Stimulated activated naive CD4-positive, alpha-beta T cell (primary cell): Measurements from ENCODE around the gene NAA60.
A peak's percentile ranks its signal among the peaks of the same experiment; 100 is the strongest.
"Not testable (repeated sequence)": the region's sequence is repeated elsewhere in the genome, so short reads cannot be mapped to it uniquely, and the experiment has no call there.

Source experiments
- DNase-seq, 6 experiments: peaks; one replicate each; lab custom pipeline; 2025; lab: John Stamatoyannopoulos, UW

NAA60 gene

GRCh38 chr16:3482659-3483241 is 39.3 kb downstream of the NAA60 start:
- DNase-seq, result no peak

DNA sequence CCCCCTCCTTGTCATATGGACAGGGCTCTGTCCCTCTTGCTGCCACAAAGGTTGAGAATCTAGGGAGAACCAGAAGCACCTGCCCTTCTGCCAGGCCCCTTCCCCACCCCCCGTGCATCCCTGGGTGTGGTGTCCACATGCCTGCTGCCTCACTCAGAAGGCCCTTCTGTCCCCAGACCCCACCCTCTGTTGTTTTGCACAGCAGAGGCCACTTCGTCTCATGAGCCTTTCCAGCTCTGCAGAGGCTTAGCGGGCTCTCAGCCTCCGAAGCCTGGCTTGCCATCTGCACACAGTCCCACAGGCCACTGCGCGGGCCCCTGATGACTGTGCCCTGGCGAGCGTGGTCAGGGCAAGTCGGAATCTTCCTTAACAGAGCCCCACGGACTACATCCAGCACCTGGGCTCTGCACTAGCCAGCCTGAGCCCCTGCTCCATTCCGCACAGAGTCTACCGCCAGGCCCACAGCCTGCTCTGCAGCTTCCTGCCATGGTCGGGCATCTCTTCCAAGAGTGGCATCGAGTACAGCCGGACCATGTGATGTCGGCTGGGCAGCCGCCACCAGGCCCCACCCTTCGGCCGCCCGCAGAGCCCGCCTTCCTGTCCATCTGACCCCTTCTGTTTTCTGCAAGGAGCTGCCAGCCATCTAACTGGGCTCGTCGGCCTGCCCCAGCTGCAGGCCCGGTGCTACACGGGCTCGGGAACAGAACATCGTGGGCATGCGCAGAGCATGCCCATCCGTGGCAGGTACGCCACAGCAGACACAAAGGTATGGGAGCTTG is 41.0 kb downstream of the NAA60 start:
- no peak for DNase-seq

DNA sequence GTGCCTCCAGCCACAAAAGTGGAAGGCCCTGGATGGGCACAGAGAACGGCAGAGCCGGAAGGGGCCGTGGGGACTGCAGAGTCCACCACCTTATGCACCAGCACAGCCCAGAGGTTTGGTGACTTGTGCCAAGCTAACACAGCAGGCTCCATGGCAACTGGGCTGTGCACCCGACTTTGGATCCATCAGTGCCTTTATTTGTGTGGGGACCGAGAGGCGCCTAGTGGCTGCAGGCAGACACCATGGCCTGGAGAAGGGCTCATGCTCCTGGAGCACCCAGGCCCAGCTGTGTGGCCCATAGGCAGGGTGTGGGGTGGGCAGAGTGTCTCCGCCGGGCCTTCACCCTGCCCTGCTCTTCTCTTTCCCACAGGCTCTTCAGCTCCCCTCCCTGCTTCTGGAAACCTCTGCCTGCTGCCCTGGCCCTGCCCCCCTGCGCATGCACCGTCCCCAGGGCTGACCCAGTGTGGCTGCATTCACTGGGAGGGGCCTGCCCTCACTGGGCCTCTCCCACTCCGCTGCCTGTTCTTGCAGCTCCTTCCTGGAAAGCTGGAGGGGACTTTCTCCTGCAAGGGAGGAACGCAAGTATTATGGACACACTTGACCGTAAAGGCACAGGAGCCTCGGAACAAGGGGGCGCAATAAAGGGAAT is 41.7 kb downstream of the NAA60 start:
- no peak for DNase-seq

- DNase-seq, result no peak
Measured at GRCh38 chr16:3485821-3486505, 42.5 kb downstream of the NAA60 start.

- no peak for DNase-seq
Measured at GRCh38 chr16:3486506-3487215, 43.2 kb downstream of the NAA60 start.

DNA sequence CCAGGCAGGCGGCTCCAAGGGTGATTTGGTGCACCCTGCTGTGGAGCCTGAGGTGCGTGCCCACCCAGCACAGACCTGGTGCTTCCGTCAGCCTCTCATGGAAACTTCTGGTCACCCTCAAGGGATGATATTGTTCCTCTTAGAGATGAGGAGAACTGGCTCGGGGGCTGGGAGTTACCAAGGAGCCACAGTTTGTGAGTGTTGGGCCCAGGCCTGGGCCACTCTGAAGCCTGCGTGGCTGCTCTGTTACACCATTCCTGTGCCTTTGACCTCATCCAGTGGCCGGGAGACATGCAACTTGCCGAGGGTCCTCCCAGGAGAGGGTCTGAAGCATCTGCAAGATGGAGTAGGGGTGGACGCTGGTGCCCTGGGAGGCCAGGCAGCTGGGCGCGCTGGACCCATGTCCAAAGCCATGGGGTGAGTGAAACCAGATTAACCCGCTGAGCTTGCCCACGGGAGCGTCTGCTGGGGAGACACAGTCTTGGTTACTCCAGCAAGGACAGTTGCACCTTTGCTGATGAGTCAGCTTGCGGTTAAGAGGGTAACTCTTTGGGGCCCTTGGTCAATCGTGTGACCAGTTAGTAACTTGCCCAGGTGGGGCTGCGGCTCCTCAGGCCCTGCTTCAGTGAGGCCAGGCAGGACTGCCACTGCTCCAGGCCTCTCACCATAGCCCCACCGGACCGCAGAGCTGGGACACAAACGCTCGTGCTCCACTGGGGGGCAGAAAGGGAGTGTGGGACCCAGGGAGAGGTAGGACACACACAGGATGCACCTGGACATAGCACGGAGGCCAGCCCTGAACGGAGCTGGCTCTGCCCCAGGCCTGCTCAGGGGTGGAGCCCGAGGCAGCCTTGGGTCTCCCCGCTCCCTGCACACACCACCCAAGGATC is 44.3 kb downstream of the NAA60 start:
- DNase-seq, result no peak

GRCh38 chr16:3488801-3489200 is 45.3 kb downstream of the NAA60 start:
- DNase-seq, result no peak

GRCh38 chr16:3490911-3491629 is 47.6 kb downstream of the NAA60 start:
- DNase-seq, result no peak

DNA sequence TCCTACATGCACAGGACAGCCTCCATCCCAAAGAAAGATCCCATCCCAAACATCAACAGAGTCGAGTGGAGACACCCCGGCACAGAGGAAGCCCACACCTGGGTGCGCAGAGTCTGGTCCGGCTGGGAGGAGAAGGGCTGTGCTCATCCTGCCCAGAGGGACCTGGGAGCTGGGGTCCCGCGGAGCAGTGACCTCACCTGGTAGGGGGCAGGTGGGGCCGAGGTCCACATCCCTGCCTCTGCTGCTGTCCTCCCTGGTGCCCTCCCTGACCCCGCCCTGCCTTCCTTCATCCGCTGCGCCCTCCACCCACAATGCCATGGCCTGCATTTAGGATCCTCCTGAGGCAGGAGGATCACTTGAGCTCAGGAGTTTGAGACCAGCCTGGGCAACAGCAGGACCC is 48.9 kb downstream of the NAA60 start:
- DNase-seq, result no peak

GRCh38 chr16:3494386-3494973 is 51.0 kb downstream of the NAA60 start:
- no peak for DNase-seq

- DNase-seq, result no peak
Measured at GRCh38 chr16:3495176-3495575, 51.7 kb downstream of the NAA60 start, which contains the start of gene C16orf90. Gene C16orf90 (minus strand): TSS chr16:3495489. CDS start chr16:3495421, 68 bp downstream.

DNA sequence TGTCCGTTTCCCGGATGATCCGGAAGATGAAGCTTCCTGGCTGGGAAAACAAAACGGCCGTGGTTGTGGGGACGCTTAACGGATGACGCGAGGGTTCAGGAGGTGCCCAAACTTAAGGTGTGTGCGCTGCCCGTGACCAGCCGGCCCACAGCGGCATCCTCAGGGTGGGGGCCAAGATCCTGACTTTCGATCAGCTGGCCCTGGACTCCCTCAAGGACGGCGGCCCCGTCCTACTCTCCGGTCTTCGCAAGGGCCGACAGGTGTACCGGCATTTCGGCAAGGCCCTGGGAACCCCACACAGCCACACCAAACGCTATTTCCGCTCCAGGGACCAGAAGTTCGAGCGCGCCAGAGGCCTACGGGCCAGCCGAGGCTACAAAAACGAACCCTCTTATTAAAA is 52.9 kb downstream of the NAA60 start:
- no peak for DNase-seq

DNA sequence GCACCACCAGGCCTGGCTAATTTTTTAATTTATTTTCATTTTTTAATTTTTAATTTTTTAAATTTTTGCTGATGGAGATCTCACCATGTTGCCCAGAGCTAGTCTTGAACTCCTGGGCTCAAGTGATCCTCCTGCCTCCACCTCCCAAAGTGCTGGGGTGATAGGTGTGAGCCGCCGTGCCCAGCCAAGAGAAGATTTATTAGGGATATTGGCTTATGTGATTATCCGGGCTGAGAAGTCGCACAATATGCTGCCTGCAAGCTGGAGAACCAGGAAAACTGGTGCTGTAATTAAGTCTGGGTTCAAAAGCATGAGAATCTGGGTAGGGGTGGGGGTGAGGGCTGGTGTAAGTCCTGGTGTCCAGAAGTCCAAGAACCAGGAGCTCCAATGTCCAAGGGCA is 54.3 kb downstream of the NAA60 start:
- DNase-seq, result no peak

DNA sequence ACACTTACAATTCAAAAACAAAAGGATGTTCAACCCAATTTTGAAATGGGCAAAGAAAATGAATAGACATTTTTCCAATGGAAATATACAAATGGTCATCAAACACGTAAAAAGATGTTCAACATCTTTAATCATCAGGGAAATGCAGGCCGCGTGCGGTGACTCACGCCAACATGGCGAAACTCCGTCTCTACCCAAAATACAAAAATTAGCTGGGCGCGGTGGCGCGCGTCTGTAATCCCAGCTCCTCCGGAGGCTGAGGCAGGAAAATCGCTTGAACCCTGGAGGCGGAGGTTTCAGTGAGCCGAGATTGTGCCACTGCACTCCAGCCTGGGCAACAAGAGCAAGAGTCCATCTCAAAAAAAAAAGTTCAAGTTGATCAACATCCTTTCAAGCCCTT is 55.5 kb downstream of the NAA60 start:
- DNase-seq, result no peak

DNA sequence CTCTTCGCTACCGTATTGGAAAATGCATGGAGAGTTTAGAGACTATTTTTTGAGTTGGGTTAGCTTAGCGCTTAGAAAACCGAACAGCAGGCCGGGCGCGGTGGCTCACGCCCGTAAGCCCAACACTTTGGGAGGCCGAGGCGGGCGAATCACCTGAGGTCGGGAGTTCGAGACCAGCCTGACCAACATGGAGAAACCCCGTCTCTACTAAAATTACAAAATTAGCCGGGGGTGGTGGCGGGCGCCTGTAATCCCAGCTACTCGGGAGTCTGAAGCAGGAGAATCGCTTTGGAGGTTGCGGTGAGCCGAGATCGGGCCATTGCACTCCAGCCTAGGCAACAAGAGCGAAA is 57.9 kb downstream of the NAA60 start:
- DNase-seq, result not testable (repeated sequence)

DNA sequence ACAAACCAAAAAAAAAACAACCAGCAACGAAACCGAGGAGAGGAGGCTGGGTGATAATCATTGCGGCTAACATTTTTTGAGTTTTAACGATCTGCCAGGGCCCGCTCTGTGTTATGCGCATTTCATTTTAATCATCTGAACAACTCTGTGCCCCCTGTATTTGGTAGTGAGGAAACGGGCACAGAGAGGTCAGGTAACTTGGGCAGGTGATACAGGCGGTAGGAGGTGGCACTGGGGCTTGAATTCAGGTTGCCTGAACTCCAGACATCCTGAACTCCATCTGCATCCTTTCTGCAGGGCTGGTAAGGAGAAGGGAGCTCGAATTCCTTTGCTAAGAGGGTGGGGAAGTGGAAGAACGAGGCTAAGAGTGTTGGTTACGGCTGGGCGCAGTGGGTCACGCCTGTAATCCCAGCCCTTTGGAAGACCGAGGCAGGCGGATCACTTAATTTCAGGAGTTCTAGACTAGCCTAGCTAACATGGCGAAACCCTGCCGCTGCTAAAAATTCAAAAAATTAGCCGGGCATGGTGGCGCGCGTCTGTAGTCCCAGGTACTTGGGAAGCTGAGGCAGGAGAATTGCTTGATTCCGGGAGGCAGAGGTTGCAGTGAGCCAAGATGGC is 58.4 kb downstream of the NAA60 start:
- no peak for DNase-seq

GRCh38 chr16:3503523-3503922 is 60.0 kb downstream of the NAA60 start:
- DNase-seq, result peak; percentile 7 to 78 (median 44)

- DNase-seq, result no peak
Measured at GRCh38 chr16:3508736-3509135, 65.3 kb downstream of the NAA60 start.

DNA sequence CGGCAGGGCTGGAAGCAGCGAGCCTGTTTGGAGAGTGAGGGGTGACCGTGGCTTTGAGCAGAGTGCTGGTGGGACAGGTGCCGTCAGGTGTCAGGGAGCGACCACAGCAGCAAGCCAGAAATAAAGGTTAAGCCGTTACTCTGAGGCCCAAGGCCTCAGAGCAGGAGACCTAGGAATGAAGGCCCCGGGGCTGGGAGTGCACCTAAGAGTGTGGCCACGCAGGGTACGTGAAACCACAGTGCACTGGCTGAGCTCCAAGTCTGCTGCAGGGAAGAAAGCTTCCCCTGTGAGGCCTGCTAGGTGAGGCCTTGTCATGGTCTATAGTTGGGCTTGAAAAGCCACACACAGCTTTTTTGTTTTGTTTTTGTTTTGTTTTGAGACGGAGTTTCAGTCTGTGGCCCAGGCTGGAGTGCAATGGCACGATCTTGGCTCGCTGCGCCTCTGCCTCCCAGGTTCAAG is 66.0 kb downstream of the NAA60 start:
- DNase-seq, result peak; percentile 57 to 79 (median 72)
